HG03175 (cell line): ENCODE measurements around the gene NSMF.
A peak's percentile ranks its signal among the peaks of the same experiment; 100 is the strongest.
"Not testable (repeated sequence)": the region's sequence is repeated elsewhere in the genome, so short reads cannot be mapped to it uniquely, and the experiment has no call there.

Experiments used
- ATAC-seq: cut with Tn5 transposase; IDR thresholded peaks from one replicate; pipeline ENCODE4 v1.9.1; 2021; ENCODE audit warnings: mild to moderate bottlenecking, moderate library complexity; ENCODE audit not compliant: unreplicated experiment

NSMF gene

DNA sequence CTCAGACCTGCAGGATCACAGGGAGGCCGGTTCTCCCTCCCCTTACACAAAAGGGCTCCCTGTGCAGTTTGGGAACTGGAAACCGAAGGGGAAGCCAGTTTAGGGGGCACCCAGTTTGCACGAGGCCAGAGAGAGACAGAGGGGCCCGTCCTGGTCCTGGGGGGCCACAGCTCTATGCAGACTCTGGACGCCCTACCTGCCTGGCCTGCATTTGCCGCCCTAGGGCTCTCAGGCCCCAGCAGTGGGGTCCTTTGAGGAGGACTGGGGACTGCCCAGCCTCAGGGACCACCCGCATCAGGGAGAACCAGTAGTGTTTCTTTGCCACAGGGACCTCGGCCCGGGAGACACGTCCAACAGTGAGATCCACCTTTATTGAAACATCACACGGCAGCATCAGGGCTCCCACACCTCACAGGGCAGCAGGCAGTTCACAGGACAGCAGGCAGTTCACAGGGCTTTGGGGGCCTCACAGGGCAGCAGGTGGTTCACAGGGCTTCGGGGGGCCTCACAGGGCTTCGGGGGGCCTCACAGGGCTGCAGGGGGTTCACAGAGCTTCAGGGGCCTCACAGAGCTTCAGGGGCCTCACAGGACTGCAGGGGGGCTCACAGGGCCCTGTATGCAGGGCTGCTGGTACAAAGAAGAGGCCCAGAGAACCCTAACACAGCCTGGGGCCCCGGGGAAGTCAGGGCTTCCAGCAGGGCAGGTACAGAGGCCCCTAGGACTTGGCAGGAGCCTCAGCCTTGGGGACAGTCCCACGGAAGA is 648 bp upstream of the NSMF start:
- no peak for ATAC-seq

GRCh38 chr9:137458194-137459151 is 661 bp downstream of the NSMF start:
- ATAC-seq = peak; percentile 4

DNA sequence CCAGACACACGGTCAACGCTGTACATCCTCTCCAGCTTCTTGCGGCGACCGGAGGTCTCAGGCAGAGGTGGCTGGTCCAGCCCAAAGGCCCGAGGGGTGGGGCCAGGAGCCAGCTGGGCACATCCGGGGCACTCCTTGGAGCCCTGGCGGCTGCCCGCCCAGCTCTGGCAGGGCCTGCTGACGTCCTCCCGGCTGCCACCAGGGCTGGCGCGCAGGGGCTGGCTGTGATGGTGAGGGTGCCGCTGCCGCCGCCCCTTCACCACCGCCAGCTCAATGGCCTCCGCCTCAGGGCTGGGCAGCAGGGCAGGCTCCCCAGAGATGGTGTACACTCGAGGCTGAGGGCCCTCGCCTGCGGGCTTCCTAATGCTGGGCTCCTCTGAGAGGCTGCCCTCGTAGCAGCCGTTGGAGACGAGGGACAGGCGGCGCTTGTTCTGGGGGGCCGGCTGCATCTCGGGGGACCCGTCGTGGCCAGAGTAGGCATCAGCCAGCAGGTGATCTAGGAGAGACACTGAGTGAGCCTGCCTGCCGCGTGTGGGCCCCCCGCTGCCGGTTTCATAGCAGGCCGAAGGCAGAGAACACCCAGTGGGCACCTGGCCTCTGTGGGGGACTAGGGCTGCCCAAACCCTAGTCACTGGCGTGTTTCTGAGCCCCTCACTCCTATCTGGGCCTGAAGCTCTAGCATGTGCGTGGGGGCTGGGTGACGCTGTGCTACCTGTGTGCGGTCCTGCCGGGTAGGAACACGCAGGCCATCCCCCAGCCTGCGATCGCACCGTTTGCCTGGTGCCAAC is 1.5 kb downstream of the NSMF start:
- ATAC-seq = no peak

GRCh38 chr9:137456864-137457405 is 2.2 kb downstream of the NSMF start:
- no peak for ATAC-seq

DNA sequence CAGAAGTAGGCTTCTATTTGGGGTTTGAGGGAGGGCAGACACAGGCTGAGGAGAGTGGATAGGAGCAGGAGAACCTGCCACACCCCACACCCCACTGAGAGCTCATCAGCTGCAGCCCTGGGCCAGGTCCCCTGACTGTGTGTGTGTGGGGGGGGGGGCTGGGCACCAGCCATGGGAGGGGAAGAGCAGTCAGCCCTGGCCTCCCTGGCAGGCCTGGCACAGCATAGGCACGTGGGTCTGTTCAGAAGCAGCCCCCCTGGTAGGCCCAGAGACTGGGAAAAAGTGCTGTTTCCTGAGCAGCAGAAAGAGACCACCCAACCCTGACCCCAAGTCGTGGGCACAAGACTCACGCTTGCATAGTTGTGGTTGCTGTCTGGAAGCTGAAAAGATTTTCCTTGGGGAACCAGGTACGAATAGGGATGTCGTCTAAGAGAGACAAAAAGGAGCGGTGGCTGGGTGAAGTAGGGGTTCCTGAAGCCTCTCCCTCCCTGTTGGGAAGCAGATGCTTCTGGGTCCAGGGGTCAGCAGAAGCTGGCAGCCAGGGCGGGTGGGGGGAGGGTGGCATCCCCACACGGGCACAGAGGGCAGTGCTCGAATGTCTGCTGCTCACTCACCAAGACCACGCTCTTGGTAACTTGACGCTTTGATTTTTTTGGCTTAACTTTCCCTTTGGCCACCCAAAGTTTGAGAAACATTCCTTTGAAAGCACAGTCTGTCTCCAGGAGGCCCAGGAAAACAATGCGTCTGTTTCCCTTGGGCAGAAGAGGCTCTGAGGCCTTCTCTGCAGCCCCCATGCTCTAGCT is 2.9 kb downstream of the NSMF start:
- ATAC-seq = no peak

DNA sequence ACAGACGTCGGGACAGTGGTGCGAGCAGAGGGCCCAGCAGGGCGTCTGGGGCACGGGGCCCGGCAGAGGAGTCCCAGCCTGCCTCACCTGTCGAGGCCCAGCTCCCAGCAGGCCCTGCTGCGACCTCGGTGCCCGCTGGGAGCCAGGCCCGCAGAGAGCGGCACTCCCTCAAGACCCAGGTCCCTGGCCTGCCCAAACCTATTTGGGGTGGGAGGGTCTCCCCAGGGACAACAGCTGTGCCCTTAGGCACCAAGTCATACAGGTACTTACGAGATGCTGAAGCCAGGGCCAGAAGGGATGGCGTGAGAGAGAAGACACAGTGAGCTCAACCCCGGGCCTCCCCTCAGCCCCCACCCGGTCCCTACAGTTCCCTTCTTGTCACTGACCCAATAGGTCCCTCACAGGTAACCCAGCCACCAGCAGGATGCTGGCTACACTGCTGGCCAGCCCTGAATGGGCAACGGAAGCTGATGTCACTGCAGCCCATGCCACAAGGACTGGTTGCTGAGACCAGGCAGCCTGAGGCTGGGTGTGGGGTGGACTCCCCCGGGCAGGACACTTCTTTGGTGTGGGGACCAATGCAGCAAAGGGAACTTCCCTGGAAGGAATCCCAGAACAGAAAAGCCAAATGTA is 3.7 kb downstream of the NSMF start:
- ATAC-seq = no peak

DNA sequence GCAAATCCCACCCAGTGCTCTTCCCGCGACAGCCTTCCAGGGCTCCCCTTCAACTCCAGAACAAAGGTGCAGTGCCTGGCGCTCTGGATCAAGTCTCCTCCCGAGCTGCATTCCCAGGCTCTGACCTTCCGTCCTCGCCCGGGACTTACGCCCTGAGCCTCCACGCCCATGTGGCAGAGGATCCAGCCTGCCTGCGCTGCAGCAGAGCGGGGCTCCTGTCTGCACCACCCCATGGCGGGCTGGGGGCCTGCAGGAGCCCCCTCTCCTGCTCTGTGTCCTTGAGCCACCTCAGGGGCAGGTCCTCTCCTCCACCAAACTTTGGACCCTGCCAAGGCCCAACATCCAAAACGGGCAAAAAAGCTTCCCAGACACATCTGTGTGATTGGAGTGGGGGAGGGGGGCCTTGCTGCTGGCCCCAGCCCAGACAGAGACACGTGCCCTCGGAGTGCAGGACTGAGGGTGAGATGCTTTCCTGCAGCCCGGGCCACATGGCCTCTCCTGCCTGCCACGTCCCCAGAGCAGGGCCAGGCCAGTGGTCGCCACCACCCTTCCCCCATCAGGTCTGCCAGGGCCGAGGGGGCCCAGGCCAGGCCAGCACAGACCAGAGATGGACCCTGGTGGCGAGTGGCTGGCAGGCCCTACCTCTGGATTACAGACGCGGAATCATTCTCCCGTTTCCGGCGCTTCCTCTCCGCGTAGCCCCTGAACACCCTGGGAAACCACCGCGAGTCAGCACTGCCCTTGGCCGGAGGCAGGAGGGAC is 4.4 kb downstream of the NSMF start:
- no peak for ATAC-seq

DNA sequence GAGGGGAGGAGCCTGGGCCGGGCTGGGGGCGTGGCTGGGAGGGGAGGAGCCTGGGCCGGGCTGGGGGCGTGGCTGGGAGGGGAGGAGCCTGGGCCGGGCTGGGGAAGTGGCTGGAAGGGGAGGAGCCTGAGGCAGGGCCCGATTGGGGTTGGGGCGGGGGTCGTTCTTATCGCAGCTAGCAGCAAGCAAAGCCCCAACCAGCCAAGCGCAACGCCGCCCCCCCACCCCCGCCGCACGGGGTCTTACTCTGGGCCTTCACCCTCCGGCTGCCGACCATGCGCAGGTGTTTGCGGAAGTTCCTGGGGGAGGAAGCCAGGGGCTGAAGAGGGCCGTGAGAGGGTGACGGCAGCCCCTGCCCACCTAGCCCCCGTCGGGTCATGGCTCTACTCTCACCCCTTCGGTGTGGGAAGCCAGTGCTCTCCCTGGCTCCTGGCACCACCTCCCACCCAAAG is 5.0 kb downstream of the NSMF start:
- peak; percentile 42 for ATAC-seq

DNA sequence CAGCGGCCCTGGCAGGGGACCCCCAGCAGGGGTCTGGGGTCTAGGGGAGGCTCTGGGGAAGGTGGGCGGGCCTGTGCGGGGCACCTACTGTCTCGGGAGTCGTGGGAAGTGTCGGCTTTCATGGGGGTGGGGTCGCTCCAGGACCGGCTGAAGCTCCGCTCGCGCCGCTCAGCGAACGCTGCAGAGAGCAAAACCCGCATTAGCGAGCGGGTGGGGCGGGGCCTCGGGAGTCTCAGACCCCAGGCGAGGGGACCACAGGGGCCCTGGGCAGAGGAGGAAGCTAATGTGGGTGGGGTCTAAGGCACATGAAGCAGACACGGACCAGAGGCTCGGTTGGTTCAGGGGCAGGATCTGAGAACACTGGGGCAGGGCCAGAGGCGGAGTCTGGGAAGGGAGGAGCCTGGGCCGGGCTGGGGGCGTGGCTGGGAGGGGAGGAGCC is 5.5 kb downstream of the NSMF start:
- peak; percentile 62 for ATAC-seq

- ATAC-seq = no peak
Observed at GRCh38 chr9:137452761-137453642, 6.1 kb downstream of the NSMF start.

DNA sequence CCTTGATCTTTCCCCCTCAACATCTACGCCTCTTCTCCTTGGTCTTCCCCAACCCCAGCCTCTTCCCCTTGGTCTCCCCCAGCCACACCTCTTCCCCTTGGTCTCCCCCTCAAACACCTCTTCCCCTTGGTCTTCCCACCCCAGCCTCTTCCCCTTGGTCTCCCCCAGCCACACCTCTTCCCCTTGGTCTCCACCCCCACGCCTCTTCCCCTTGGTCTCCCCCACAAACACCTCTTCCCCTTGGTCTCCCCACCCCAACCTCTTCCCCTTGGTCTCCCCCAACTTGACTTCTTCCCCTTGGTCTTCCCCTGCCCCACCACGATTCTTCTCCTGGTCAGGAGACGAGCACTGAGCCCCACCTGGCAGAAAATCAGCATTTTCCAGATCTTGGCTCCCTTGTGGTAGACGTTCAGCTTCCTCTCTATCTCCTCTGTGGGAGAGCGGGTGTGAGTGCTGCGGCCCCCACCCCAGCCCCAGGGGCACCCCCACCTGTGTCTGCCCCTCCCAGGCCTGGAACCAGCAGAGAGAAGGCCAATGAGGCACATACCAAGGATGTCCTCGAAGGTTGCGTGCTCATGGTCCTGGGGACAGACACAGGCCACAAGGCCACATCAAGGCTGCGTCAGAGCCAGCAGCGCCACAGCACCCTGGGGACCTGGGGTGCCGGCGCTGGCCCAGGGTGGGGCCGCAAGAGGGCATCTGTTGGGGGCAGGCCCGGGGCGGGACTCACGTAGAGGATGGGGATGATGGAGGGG is 7.0 kb downstream of the NSMF start:
- no peak for ATAC-seq

DNA sequence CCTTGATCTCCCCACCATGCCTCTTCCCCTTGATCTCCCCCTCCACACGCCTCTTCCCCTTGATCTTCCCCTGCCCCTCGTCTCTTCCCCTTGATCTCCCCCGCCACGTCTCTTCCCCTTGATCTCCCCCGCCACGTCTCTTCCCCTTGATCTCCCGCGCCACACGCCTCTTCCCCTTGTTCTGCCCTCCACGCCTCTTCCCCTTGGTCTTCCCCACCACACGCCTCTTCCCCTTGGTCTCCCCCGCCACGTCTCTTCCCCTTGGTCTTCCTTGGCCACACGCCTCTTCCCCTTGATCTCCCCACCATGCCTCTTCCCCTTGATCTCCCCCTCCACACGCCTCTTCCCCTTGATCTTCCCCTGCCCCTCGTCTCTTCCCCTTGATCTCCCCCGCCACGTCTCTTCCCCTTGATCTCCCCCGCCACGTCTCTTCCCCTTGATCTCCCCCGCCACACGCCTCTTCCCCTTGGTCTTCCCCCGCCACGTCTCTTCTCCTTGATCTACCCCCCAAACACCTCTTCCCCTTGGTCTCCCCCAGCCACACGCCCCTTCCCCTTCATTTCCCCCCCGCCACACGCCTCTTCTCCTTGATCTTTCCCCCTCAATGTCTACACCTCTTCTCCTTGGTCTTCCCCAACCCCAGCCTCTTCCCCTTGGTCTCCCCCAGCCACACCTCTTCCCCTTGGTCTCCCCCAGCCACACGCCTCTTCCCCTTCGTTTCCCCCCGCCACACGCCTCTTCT is 7.7 kb downstream of the NSMF start:
- not testable (repeated sequence) for ATAC-seq

DNA sequence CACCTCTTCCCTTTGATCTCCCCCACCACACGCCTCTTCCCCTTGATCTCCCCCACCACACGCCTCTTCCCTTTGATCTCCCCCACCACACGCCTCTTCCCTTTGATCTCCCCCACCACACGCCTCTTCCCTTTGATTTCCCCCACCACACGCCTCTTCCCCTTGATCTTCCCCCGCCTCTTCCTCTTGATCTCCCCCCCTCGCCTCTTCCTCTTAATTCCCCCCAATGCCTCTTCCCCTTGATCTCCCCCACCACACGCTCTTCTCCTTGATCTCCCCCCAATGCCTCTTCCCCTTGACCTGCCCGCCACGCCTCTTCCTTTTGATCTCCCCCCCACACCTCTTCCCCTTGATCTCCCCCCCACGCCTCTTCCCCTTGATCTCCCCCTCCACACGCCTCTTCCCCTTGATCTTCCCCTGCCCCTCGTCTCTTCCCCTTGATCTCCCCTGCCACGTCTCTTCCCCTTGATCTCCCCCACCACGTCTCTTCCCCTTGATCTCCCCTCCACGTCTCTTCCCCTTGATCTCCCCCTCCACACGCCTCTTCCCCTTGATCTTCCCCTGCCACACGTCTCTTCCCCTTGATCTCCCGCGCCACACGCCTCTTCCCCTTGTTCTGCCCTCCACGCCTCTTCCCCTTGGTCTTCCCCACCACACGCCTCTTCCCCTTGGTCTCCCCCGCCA is 8.5 kb downstream of the NSMF start:
- not testable (repeated sequence) for ATAC-seq

DNA sequence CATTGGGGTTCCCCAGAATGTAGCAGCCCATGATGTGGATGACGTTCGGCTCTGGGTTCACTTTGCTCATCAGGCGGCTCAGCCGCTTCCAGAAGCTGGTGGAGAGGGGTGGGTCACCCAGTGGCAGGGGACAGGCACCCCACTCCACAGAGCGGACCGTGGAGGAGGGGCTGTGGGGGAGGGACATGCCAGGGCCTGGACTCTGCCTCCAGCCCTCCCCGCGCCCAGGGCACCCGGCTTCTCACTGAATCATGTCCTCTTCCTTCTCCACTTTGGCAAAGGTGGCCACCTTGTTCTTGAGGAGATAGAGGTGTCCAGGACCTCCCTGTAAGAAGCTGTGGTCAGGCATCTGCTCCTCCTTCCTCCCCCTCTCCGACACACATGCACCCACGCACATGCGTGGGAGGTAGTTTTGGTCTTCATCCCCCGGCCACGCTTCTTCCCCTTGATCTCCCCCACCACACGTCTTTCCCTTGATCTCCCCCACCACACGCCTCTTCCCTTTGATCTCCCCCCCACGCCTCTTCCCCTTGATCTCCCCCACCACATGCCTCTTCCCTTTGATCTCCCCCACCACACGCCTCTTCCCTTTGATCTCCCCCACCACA is 9.1 kb downstream of the NSMF start:
- ATAC-seq = no peak

DNA sequence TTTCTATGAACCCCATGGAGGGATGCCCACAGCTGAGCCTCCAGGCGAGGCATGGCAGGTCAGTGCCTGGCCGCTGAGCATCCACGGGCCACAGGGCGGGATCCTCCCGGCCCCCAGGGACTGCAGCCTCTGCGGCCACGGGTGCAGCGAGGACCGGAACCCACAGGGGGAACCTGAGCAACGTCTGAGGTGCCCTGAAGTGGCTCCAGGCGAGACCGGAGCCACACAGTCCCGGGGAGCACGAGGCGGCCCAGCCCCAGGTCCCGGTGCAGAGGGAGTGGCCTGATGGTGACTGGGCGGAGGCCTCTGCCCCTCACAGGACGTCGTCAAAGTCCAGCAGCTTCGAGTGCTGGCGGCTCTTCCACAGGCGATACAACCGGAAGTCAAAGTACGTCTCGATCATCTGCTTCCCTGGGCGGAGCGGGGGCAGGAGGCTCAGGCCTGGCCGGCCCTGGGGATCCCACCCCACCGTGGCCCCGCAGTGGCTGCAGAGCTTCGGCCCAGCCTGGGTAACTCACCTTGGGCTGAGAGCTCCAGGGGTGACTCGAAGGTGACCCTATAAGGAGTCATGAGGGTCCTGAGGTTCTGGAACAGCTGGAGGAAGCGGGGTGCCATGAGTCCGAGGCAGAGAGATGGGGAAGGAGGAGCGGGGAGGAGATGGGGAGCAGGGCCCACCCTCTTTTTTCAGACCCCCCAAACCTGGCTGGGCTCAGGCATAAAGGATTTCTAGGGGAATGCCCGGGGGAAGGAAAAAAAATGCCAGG is 9.9 kb downstream of the NSMF start:
- ATAC-seq = no peak
